Spleen (tissue), 11 donors: ENCODE measurements around the gene CYP26A1. TPM values are rescaled to one million over a fixed set of nuclear protein-coding genes. Genes with fewer than 3 reads are reported as not detected.

Experiments used
- DNase-seq: peaks from one replicate; pipeline ENCODE4 v3.0.0-alpha.2; 2020
- H3K27ac ChIP-seq, 8 donors: fragments of 200-600 bp; sonication (generic) in 7 of 8; 1 replicate in 4 of 8; 2 replicates in 4 of 8; pipeline versions ENCODE4 v1.5.0 to v1.8.0; 2016 to 2021; ENCODE audit warnings: inconsistent platforms in 4 of 8, mild to moderate bottlenecking in 4 of 8, moderate library complexity in 1 of 8
- H3K27me3 ChIP-seq, 7 donors: fragments of 200-600 bp; sonication (generic) in 6 of 7; replicated peaks in 1 of 7; 1 replicate in 4 of 7; 2 replicates in 3 of 7; pipeline versions ENCODE4 v1.5.0 to v1.8.0; 2016 to 2021; ENCODE audit warnings: inconsistent platforms in 3 of 7, mild to moderate bottlenecking in 1 of 7
- H3K36me3 ChIP-seq, 6 donors: fragments of 200-600 bp; sonication (generic) in 5 of 6; 1 replicate in 4 of 6; 2 replicates in 2 of 6; pipeline versions ENCODE4 v1.5.0 to v1.8.0; 2016 to 2021; ENCODE audit warnings: inconsistent platforms in 2 of 6
- H3K4me1 ChIP-seq, 6 donors: fragments of 200-600 bp; sonication (generic) in 5 of 6; 1 replicate in 3 of 6; 2 replicates in 3 of 6; pipeline versions ENCODE4 v1.5.0 to v1.8.0; 2016 to 2021; ENCODE audit warnings: inconsistent platforms in 3 of 6
- H3K4me3 ChIP-seq, 8 donors: fragments of 200-600 bp; sonication (generic) in 7 of 8; 1 replicate in 4 of 8; 2 replicates in 4 of 8; pipeline versions ENCODE4 v1.5.0 to v1.8.0; 2016 to 2021; ENCODE audit warnings: inconsistent platforms in 4 of 8, mild to moderate bottlenecking in 4 of 8, moderate library complexity in 2 of 8
- H3K9me3 ChIP-seq, 8 donors: fragments of 200-600 bp; sonication (generic) in 7 of 8; 1 replicate in 4 of 8; 2 replicates in 4 of 8; pipeline versions ENCODE4 v1.5.0 to v1.8.0; 2016 to 2021; ENCODE audit warnings: inconsistent platforms in 4 of 8
- CTCF ChIP-seq, 11 experiments: fragments of 200-600 bp in 7 of 11; fragments of 450-650 bp in 4 of 11; sonication (generic) in 4 of 11; IDR thresholded peaks in 8 of 11; conservative IDR thresholded peaks in 3 of 11; 1 replicate in 7 of 11; 2 replicates in 4 of 11; pipeline versions ENCODE4 v1.4.0 to v1.8.0; 2016 to 2021; ENCODE audit warnings: antibody characterized with exemption in 11 of 11, inconsistent platforms in 4 of 11, mild to moderate bottlenecking in 1 of 11
- POLR2A ChIP-seq, 3 donors: fragments of 450-650 bp; IDR thresholded peaks; one replicate each; pipeline ENCODE4 v1.5.1; 2017; ENCODE audit warnings: antibody characterized with exemption in 3 of 3, mild to moderate bottlenecking in 1 of 3
- POLR2AphosphoS5 ChIP-seq, 3 donors: sonication (generic); formaldehyde crosslinking; IDR thresholded peaks; one replicate each; pipeline ENCODE4 v1.5.1; 2017; ENCODE audit warnings: antibody characterized with exemption in 3 of 3
- WGBS, 5 donors: extraction: QIAGEN DNeasy Blood & Tissue Kit in 3 of 5; methylation state at CpG; one replicate each; pipeline versions ENCODE4 v1.1.5 to v1.1.7; 2013 to 2018; 5-methylcytosine and 5-hydroxymethylcytosine counted together
- intact Hi-C: fragments of 100-400 bp; cut with DNase I; formaldehyde crosslinking; loops from one replicate; pipeline ENCODE4 v1.15.0; 2023; ENCODE audit warnings: low total_unique reads
- polyA plus RNA-seq, 3 donors: library from polyadenylated mRNA; stranded (reverse); fragments of 200-250 nt; gene quantifications; one replicate each; pipeline ENCODE4 v1.2.1, GENCODE V29; 2013
- total RNA-seq, 7 donors: library from RNA; depleted of rRNA in 3 of 7; stranded (reverse); fragments of >200 nt in 3 of 7; fragmentation: NEBNext Ultra II Directional in 4 of 7; extraction: Animal tissue kit (Norgen Biotek cat#: 25700) in 4 of 7; gene quantifications; one replicate each; pipeline versions ENCODE4 v1.1.0 to v1.2.1, GENCODE V29; 2016 to 2021
- donor health status: healthy with polysubstance abuse.
- donor health status: DM: no; HTN: no; CAD: no; lungs with moderate emphysema.
- donor health status: DM: no; HTN: no; CAD: no.
- donor health status: Bipolar disorder and iron deficiency.
- donor health status: healthy.
- donor health status: DM: no; HTN: no; CAD: no.
- donor health status: DM: yes; HTN: yes; CAD: no.

CYP26A1 gene
- total and polyA plus RNA-seq, 10 donors = 0.03 to 0.22 (median 0.20) TPM; not detected in 6

GRCh38 chr10:93074147-93074596 lies 479 bp downstream of the CYP26A1 start:
- peak overlapping the region; percentile 4 to 68 (median 39) for H3K4me3 ChIP-seq
- no peaks in the 10 kb centered on the region for H3K9me3 ChIP-seq
- H3K4me1 ChIP-seq = peaks cover 35 to 53% (median 42%) of the 10 kb centered on the region in 6 donors
- no peaks in the 10 kb centered on the region for H3K36me3 ChIP-seq
- 0 to 2% (median 1%) methylated on average over 26 to 40 of the region's 40 CpGs for WGBS, 5 donors
- H3K27me3 ChIP-seq = peaks cover 9 to 100% (median 76%) of the 10 kb centered on the region in 7 donors
- DNase-seq = no peak
- H3K27ac ChIP-seq = no peak overlapping the region
- intact Hi-C loops = no loop called here
- no peak for TF ChIP-seq CTCF (IDR thresholded peaks at IDR 0.05 in 8 of 11, conservative IDR thresholded peaks at IDR 0.05 in 3 of 11)
- TF ChIP-seq POLR2A (IDR thresholded peaks at IDR 0.05) = no peak
- TF ChIP-seq POLR2AphosphoS5 (IDR thresholded peaks at IDR 0.05) = no peak

- no peak overlapping the region for H3K27ac ChIP-seq
- WGBS, 5 donors = 1 to 10% (median 4%) methylated on average over 33 to 67 of the region's 67 CpGs
- H3K27me3 ChIP-seq = peaks cover 9 to 100% (median 75%) of the 10 kb centered on the region in 7 donors
- peaks cover 35 to 50% (median 41%) of the 10 kb centered on the region in 6 donors for H3K4me1 ChIP-seq
- DNase-seq = no peak
- TF ChIP-seq CTCF (IDR thresholded peaks at IDR 0.05 in 8 of 11, conservative IDR thresholded peaks at IDR 0.05 in 3 of 11) (no peak), POLR2A (IDR thresholded peaks at IDR 0.05) (no peak)
- H3K9me3 ChIP-seq = no peaks in the 10 kb centered on the region
- H3K36me3 ChIP-seq = no peaks in the 10 kb centered on the region
- H3K4me3 ChIP-seq = peak overlapping the region in 7 of 8 donors; percentile 34 to 68 (median 40)
- intact Hi-C loops = no loop called here
Observed at GRCh38 chr10:93074597-93075368, 1.1 kb downstream of the CYP26A1 start.

- no peak for DNase-seq
- Histone ChIP-seq H3K4me1 (peaks cover 35 to 58% (median 47%) of the 10 kb centered on the region in 6 donors), H3K27me3 (peaks cover 9 to 100% (median 73%) of the 10 kb centered on the region in 7 donors), H3K9me3 (no peaks in the 10 kb centered on the region), H3K4me3 (peak overlapping the region in 2 of 8 donors; percentile 38 to 68), H3K27ac (no peak overlapping the region), H3K36me3 (no peaks in the 10 kb centered on the region)
- 22 to 41% (median 24%) methylated on average over 19 to 25 of the region's 25 CpGs for WGBS, 5 donors
- no peak for TF ChIP-seq POLR2A (IDR thresholded peaks at IDR 0.05)
- intact Hi-C loops = no loop called here
Observed at GRCh38 chr10:93075369-93076221, 1.9 kb downstream of the CYP26A1 start.

GRCh38 chr10:93076871-93077270 lies 3.2 kb downstream of the CYP26A1 start:
- Histone ChIP-seq H3K27me3 (peaks cover 7 to 99% (median 66%) of the 10 kb centered on the region in 7 donors), H3K36me3 (no peaks in the 10 kb centered on the region), H3K4me3 (no peak overlapping the region), H3K9me3 (no peaks in the 10 kb centered on the region), H3K4me1 (peaks cover 32 to 49% (median 43%) of the 10 kb centered on the region in 6 donors), H3K27ac (no peak overlapping the region)
- 60 to 82% (median 68%) methylated on average over 2 of the region's 2 CpGs for WGBS, 5 donors
- no peak for TF ChIP-seq POLR2A (IDR thresholded peaks at IDR 0.05)
- TF ChIP-seq POLR2AphosphoS5 (IDR thresholded peaks at IDR 0.05) = no peak
- TF ChIP-seq CTCF (IDR thresholded peaks at IDR 0.05 in 8 of 11, conservative IDR thresholded peaks at IDR 0.05 in 3 of 11) = no peak
- DNase-seq = no peak
- intact Hi-C loops = no loop called here
